8988T (cell line): Measurements from ENCODE around the gene ZNF330.

Source experiments
- DNase-seq: peaks from one replicate; pipeline ENCODE4 v3.0.0; 2011

ZNF330 gene

DNA sequence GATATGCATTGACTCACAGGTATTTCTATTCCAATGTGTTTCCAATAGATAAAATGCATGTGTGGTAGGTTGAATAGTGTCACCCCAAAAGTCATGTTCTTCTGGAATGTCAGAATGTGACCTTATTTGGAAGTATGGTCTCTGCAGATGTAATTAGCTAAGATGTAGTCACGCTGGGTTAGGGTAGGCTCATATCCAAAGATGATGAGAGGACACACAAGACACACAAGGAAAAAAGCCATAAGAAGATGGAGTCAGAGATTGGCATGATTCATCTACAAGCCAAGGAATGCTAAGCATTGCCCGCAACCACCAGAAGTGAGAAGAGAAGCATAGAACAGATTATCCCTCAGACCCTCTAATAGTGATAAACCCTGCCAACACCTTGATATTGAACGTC is 17.5 kb downstream of the ZNF330 start:
- DNase-seq, result no peak

DNA sequence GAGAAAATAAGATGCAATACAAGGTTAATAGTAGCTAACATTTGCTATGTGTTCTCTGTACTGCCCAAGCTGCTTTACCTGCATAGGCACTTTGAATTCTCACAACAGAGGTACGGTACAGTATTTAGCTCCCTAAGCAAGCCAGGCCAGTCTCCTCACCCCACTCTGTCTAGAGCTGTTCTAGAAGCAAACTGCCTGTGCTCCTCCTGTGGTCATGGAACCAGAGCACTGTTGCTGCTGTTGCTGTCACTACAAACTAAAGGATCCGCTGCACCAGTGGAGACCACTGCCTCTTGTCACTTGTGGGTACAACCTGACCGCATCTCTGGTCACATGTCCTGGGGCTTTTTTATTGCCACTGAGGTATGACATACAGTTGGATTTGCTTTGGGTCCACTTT is 19.6 kb downstream of the ZNF330 start:
- no peak for DNase-seq

DNA sequence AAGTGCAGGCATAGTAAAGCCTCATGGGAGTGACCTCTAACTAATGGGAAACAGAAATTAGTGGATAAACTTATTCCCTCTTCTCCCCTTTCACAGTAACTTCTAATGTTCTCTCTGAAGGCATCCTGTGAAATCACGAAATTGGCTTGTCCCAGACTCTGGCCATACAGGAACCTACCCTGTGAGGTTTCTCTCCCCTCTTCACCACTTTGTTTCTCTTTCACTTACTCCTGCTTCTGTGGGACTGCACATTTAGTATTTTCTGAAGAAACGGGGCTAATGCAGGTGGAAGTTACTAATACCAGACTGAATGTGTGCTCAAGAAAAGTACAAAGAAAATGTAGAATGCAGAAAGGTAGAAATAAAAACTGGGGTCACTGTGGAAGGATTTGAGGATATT is 20.0 kb downstream of the ZNF330 start:
- DNase-seq, result no peak

DNA sequence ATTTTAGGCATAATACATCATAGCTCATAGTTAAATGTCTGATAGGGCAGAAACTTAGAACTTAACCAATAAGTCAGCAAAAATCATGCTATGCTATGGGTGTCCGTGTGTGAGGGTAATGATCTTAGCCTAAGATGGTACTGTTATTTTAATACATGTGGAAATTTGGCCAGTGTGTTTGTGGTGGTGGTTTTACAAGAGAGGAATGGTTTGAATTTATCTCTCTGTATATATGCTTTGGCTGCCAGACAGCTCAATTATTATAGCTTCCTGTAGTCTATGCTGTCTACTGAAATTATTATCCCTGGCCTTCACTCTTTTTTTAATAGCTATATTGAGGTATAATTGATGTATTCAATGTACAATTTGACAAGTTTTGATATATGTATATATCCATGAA is 21.3 kb downstream of the ZNF330 start:
- no peak for DNase-seq

DNA sequence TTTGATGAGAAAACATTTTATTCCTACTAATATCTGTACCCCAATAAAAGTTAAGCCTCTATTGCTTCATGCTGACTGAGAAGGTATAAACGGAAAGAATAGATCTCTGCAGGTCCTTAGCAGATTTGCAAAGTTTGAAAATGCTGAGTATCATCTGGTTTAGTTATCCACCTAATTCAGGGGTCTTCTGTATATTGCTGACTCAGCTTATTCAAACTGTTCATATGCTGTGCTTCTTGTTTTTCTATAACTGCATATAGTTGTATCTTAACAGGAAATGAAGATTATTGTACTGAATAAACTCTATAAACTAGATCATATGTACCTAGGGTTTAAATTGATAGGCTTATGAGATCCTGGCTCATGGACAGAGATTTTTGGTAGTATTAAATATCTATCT is 23.7 kb downstream of the ZNF330 start:
- DNase-seq, result no peak

DNA sequence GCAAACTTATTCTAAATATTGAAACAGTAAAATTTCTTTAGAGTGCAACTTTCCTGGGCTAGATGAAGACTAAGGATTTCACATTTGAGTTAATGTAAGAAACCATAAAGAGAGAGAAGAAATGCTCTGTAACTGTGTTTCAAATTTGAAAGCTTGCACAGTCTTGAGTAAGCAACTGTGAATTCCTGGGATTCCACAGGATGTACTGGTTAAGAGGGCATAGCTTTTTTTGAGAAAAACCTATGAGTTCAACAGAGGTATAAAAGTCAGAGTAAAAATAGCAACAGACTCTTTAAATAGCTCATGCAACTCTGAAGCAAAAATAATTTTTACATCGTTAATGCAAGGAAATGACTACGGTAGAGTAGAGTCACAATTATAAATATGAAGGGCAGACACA is 25.5 kb downstream of the ZNF330 start:
- DNase-seq, result no peak

DNA sequence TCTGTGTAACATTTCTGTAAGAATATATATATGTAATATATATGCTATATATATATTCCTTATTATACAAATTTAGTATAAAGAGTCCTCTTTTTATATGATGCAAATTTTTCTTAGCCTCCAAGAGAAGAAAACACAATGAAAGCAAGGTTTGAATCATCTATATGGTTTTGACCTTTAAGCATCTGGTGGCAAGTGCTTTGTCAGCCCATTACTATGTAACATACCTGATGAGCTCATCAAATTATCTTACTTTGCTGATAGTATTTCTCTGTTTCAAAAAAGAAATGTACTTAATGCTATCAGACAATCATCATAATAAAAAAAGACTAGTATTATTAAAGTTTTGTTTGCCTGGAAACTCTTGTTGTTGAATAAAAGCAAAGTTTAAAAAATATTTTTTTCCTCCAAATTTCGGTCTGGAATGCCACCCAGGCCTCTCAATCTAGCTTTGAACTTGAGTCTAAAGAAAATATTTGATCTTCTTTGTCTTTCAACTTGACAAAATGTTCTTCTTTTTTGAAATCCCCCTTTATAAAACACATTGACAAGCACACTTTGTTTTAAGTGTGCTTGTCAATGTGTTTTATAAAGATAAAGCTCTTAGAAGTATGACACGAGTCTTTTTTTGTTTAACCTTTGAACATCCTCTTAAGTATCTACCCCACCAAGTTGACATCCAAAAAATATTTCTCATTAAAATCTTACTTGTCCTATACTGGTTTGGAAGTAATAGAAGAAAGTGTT is 26.2 kb downstream of the ZNF330 start:
- DNase-seq, result no peak

DNA sequence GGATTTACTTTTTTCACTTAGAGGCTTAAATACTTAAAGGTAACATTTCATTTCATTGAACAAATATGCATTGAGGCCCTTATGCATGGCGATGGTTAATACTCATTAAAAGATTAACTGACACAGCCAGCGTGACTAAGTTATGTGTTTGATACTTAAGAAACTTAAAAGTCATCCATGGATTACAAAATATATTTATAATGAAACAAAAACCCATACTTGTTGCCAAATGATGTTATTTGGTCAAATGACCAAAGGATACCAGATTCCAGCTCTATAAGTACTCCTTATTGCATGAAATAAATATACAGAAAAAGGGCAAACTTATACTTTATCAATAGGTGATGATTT is 26.7 kb downstream of the ZNF330 start:
- no peak for DNase-seq

DNA sequence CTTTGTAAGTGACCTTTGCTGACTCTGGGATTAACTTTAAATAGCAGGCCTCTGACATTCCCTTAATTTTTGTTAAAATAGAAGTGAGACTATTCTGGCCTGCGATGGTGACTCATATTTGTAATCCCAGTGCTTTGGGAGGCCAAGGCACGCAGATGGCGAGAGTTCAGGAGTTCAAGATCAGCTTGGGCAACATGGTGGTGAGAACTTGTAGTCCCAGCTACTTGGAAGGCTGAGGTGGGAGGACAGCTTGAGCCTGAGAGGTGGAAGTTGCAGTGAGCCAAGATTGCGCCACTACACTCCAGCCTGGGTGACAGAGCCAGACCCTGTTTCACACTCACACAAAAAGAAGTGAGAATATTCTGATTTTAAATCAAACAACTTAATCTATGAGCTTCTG is 27.3 kb downstream of the ZNF330 start:
- no peak for DNase-seq

DNA sequence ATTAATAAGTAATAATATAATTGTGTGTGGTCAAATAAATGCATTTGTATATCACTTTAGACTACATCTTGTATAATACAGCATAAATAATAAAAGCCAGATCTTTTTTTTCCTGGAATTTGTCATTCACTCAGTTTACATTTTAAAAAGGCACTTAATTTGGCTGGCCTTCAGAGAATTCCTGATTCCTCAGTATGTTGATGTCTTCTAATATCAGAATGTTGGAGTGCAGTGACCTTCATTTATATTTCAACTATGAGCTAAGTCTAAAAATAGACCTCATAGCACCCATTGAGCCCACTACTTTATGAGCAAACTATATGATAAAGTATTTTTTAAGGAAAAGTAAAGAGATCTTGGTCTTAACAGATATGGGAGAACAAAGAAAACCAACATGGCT is 27.8 kb downstream of the ZNF330 start:
- DNase-seq, result no peak

DNA sequence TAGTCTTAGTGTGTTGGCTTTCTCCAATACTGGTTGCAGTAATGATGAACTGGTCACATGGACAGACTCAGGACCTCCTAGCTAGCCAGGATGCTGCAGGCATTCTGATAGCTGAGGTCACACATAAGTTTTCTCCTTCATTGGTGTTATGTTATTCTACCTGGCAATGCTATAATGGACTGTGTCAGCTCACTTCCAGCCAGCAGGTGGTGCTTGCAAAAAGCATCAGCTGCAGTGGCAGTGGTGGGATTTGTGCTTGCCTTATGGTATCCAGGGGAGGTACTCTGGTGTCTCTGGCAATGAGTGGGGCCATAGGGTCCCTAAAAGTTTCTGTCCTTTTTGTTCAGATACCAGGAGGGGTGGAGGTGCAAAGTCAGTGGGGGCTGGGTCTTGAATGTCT is 33.6 kb downstream of the ZNF330 start:
- DNase-seq, result no peak

DNA sequence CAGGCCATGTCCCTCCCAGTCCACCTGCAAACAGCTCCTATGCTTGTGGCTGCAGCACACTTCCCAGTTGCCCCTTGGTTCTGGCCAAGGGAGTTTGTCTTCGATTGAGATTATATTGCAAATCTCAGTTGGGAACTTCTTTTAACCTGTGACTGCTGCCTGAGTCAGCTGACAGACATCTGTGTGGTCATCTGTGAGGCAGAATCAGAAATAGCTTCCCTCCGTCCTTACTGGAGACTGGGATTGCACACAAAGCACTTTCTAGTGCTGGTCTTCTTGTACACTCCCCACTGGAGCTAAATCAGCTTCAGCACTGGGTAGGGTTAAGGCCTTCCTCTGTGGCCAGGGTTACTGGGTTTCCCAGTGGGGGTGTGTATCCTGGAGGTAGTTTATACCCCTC is 34.3 kb downstream of the ZNF330 start:
- DNase-seq, result no peak

DNA sequence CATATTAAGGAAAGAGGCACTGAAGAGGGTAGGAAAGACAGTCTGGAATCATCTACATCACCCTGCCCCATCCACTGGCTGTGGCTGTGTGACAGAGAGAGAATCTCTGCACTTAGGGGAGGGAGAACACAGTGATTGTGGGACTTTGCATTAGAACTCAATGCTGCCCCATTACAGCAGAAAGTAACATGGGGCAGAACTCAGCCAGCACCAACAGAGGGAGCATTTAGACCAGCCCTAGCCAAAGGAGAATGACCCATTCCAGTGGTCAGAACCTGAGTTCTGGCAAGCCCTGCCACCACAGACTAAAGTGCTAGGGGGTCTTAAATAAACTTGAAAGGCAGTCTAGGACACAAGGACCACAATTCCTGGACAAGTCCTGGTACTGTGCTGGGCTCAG is 37.9 kb downstream of the ZNF330 start:
- no peak for DNase-seq

DNA sequence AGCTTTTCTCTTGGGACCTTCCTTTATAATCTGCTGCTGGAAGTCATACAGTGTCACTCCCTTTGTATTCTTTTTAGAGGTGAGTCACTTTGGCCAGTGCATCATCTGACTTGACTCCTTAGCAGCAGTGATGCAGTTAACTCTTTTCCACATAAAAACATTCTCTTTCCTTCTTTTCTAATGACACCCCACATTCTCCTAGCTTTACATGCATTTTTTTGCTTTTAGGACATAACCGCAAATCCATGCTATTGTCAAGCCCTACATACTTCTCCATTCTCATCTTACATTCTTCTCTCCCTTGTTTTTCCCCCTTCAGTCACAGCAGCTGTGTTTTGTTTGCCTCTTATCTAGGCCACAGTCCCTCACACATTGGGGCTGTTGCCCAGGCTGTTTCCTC is 55.1 kb downstream of the ZNF330 start:
- no peak for DNase-seq

DNA sequence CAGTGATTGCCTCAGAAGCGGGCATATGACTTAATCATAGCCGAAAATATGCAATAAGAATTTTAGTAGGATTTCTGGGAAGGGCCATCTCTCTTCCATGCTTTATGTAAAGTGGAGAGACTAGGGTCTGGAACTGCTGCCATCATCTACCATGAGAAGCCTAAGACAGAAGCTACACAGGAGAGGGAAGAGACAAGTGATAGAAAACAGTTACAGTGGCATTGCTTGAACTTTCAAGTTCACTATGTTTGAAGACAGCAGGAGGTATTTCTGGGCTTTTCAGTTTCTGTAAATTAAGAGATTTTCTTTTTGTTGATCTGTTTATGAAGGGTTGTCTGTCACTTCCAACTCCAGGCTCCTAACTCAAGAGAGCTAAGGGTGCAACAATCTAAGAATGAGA is 62.5 kb downstream of the ZNF330 start:
- no peak for DNase-seq

DNA sequence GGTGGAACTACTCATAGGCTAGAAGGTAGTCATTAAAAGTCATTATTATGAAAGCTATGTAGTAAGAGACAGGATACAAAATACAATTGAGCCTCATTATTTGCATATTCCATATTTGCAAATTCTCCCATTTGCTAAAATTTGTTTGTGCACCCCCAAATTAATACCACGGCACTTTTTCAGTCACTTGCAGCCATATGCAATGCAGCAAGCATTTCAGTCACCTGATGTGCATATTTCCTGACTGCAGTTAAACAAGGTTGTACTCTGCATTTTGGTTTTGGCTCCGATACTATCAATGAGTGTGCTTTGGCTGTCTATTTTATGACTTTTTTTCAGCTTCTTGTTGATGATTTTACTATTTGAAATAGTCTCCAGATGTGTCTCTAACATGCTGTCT is 62.9 kb downstream of the ZNF330 start:
- DNase-seq, result no peak
